ENCODE results near the gene ZNF763.
A peak's percentile ranks its signal among the peaks of the same experiment; 100 is the strongest.

The ZNF763 gene

DNA sequence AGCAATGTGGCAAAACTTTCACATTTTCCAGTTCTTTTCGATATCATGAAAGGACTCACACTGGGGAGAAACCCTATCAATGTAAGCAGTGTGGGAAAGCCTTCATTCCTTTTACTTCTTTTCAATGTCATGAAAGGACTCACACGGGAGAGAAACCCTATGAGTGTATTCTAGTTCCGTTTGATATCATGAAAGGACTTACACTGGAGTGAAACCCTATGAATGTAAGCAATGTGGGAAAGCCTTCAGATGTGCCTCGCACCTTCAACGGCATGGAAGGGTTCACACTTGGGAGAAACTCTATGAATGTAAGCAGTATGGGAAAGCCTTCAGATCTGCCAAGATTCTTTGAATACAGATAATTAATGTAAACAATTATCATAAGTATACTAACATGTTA is 14.5 kb upstream of the ZNF763 start:
- TF ChIP-seq BHLHE40 (IDR thresholded peaks at IDR 0.05; ENCODE audit: borderline replicate concordance), result no peak
- no peak for TF ChIP-seq HDGF (IDR thresholded peaks at IDR 0.05; ENCODE audit: borderline replicate concordance)
- TF ChIP-seq SUZ12 (IDR thresholded peaks at IDR 0.05), result no peak
- no peak for TF ChIP-seq NFRKB (IDR thresholded peaks at IDR 0.05)
- no peak for TF ChIP-seq CTBP1 (IDR thresholded peaks at IDR 0.05; ENCODE audit: borderline replicate concordance)
- no peak for TF ChIP-seq ELF4 (IDR thresholded peaks at IDR 0.05)
- no peak for TF ChIP-seq SP1 (IDR thresholded peaks at IDR 0.05)
- TF ChIP-seq, protein P1, sequence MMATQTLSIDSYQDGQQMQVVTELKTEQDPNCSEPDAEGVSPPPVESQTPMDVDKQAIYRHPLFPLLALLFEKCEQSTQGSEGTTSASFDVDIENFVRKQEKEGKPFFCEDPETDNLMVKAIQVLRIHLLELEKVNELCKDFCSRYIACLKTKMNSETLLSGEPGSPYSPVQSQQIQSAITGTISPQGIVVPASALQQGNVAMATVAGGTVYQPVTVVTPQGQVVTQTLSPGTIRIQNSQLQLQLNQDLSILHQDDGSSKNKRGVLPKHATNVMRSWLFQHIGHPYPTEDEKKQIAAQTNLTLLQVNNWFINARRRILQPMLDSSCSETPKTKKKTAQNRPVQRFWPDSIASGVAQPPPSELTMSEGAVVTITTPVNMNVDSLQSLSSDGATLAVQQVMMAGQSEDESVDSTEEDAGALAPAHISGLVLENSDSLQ (IDR thresholded peaks at IDR 0.05), result no peak
- ChIA-PET CTCF (no interaction called here), POLR2A (no interaction called here)
- no peak for DNase-seq (ENCODE audit: extremely low spot score)

DNA sequence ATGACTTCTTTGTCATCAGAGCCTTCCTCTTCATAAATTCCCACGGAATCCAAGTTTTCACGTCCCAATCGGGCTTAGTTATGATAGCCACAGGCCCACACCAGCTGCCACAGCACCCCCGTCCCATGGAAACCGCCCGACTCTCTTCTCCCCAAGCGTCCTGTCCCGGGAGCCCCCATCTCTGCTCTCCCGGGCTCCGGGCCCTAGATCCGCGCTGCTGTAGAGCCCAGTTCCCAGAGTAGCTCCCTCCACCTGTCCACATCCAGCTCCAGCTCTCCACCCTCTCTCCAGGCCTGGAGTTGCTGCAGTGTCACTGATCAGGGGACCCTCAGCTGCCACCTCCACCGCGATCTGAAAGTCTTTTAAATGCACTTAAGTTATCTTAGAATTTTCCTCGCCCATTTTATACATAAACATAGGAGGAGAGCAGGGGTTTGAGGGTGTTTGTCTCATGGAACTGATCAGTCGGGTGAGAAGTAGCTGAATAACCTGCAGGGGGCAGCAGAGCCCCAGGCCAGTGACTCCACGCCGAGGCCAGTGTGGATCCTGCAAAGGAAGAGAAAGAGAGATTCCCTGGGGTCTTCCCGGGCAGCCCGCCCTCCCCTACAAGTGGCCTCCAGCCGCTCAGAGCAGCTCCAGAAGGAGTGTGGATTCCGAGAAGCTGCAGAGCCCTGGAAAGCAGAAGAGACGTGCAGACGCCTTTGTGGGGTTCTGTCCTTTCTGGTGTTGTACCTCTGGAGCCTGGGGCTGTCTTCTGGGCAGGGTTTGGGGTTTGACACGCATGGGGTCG is 1.1 kb upstream of the ZNF763 start:
- POLR2A ChIA-PET, result no interaction called here

DNA sequence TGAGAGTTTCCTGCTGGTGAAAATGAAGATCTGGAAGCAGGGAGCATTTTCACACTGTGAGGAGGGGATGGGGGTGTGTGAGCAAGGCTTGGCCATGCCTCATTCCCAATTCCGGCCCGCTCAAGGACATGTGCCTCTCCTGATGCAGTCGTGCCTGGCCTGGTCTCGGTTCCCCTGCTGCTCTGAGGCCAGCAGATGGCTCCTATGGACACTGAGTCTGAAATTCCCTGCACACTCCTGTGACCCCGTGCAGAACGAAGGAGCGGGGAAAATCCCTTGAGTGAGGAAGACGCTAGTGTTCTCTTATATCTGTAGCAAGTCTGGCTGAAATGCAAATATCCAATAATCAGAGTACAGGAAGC is 363 bp upstream of the ZNF763 start:
- ChIA-PET POLR2A (no interaction called here), CTCF (no interaction called here)
- TF ChIP-seq ELF4 (IDR thresholded peaks at IDR 0.05) (no peak), TARDBP (IDR thresholded peaks at IDR 0.05) (no peak), SUZ12 (IDR thresholded peaks at IDR 0.05) (no peak), FOXA1 (IDR thresholded peaks at IDR 0.05) (no peak), FOXK2 (IDR thresholded peaks at IDR 0.05) (no peak), FOXM1 (IDR thresholded peaks at IDR 0.05; ENCODE audit: borderline replicate concordance) (no peak), L3MBTL2 (conservative IDR thresholded peaks at IDR 0.05) (no peak), NFRKB (IDR thresholded peaks at IDR 0.05) (no peak), BHLHE40 (IDR thresholded peaks at IDR 0.05; ENCODE audit: borderline replicate concordance) (no peak), SP1 (IDR thresholded peaks at IDR 0.05) (no peak), LEF1 (IDR thresholded peaks at IDR 0.05; ENCODE audit: borderline replicate concordance) (no peak), ARNT (IDR thresholded peaks at IDR 0.05) (no peak), HDGF (IDR thresholded peaks at IDR 0.05; ENCODE audit: borderline replicate concordance) (no peak), CTBP1 (IDR thresholded peaks at IDR 0.05; ENCODE audit: borderline replicate concordance) (no peak), ZNF384 (IDR thresholded peaks at IDR 0.05) (no peak)
- TF ChIP-seq, protein P1 (IDR thresholded peaks at IDR 0.05), result no peak
- DNase-seq (ENCODE audit: extremely low spot score), result no peak

More for the DNA sequence above, 1.1 kb upstream of the ZNF763 start:
- DNase-seq (ENCODE audit: extremely low spot score), result peak; percentile 15
- no peak for TF ChIP-seq L3MBTL2 (conservative IDR thresholded peaks at IDR 0.05)
- TF ChIP-seq HDGF (IDR thresholded peaks at IDR 0.05; ENCODE audit: borderline replicate concordance), result no peak
- no peak for TF ChIP-seq ZNF384 (IDR thresholded peaks at IDR 0.05)
- TF ChIP-seq FOXA1 (IDR thresholded peaks at IDR 0.05), result no peak
- TF ChIP-seq LEF1 (IDR thresholded peaks at IDR 0.05; ENCODE audit: borderline replicate concordance), result no peak
- no peak for TF ChIP-seq NFRKB (IDR thresholded peaks at IDR 0.05)
- TF ChIP-seq SP1 (IDR thresholded peaks at IDR 0.05), result no peak
- no peak for TF ChIP-seq SUZ12 (IDR thresholded peaks at IDR 0.05)
- no peak for TF ChIP-seq ARNT (IDR thresholded peaks at IDR 0.05)
- no peak for TF ChIP-seq FOXK2 (IDR thresholded peaks at IDR 0.05)
- TF ChIP-seq, protein P1 (IDR thresholded peaks at IDR 0.05), result no peak
- no peak for TF ChIP-seq FOXM1 (IDR thresholded peaks at IDR 0.05; ENCODE audit: borderline replicate concordance)
- no peak for TF ChIP-seq BHLHE40 (IDR thresholded peaks at IDR 0.05; ENCODE audit: borderline replicate concordance)
- TF ChIP-seq ELF4 (IDR thresholded peaks at IDR 0.05), result no peak
- CTCF ChIA-PET, result no interaction called here

DNA sequence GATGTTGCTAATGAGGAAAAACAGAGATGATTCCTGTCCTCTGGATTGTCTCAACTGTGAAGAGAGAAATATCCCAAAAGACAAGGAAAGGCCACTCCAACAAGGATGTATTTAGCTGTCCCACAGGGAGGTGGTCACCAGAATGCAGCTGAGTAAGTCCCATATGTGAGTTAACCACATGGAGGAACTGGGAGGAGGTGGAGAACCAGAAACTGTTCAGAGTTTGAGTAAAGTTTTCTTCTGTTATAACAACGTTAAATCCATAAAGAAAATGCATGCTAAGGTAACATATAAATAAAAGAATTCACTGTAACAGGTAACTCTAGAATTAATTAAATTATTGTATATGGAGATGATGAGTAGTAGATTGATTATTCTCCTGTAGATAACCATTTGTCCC is 5.3 kb downstream of the ZNF763 start:
- POLR2A ChIA-PET, result no interaction called here
- DNase-seq (ENCODE audit: extremely low spot score), result no peak
- no peak for TF ChIP-seq TARDBP (IDR thresholded peaks at IDR 0.05)
- TF ChIP-seq CTBP1 (IDR thresholded peaks at IDR 0.05; ENCODE audit: borderline replicate concordance), result no peak
- no peak for TF ChIP-seq FOXK2 (IDR thresholded peaks at IDR 0.05)
- TF ChIP-seq FOXA1 (IDR thresholded peaks at IDR 0.05), result no peak
- no peak for TF ChIP-seq BHLHE40 (IDR thresholded peaks at IDR 0.05; ENCODE audit: borderline replicate concordance)
- TF ChIP-seq FOXM1 (IDR thresholded peaks at IDR 0.05; ENCODE audit: borderline replicate concordance), result no peak
- TF ChIP-seq SUZ12 (IDR thresholded peaks at IDR 0.05), result no peak
- no peak for TF ChIP-seq ARNT (IDR thresholded peaks at IDR 0.05)
- TF ChIP-seq HDGF (IDR thresholded peaks at IDR 0.05; ENCODE audit: borderline replicate concordance), result no peak
- no peak for TF ChIP-seq LEF1 (IDR thresholded peaks at IDR 0.05; ENCODE audit: borderline replicate concordance)
- TF ChIP-seq L3MBTL2 (conservative IDR thresholded peaks at IDR 0.05), result no peak
- no peak for TF ChIP-seq SP1 (IDR thresholded peaks at IDR 0.05)
- TF ChIP-seq ELF4 (IDR thresholded peaks at IDR 0.05), result no peak
- no peak for TF ChIP-seq NFRKB (IDR thresholded peaks at IDR 0.05)
- TF ChIP-seq ZNF384 (IDR thresholded peaks at IDR 0.05), result no peak
- CTCF ChIA-PET, result no interaction called here

DNA sequence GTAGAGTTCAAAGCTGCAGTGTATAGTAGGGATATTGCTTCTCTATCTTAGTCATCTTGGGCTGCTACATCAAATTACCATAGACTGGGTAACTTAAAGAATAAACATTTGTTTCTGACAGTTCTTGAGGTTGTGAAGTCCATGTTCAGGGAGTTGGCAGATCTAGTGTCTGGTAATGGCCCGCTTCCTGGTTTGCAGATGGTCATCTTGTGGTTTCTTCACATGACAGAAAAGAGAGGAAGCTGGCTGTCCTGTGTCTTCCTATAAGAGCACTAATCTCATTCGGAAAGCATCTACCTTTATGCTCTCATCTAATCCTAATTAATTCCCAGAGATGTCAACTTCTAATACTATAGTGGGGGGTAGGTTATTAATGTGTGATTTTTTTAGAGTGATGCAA is 6.2 kb downstream of the ZNF763 start:
- POLR2A ChIA-PET, result no interaction called here
- CTCF ChIA-PET, result no interaction called here

More for the DNA sequence above, 6.2 kb downstream of the ZNF763 start:
- no peak for DNase-seq (ENCODE audit: extremely low spot score)
- TF ChIP-seq BHLHE40 (IDR thresholded peaks at IDR 0.05; ENCODE audit: borderline replicate concordance) (no peak), ELF4 (IDR thresholded peaks at IDR 0.05) (no peak), HDGF (IDR thresholded peaks at IDR 0.05; ENCODE audit: borderline replicate concordance) (no peak), FOXM1 (IDR thresholded peaks at IDR 0.05; ENCODE audit: borderline replicate concordance) (no peak), NFRKB (IDR thresholded peaks at IDR 0.05) (no peak), SUZ12 (IDR thresholded peaks at IDR 0.05) (no peak), ZNF384 (IDR thresholded peaks at IDR 0.05) (no peak), L3MBTL2 (conservative IDR thresholded peaks at IDR 0.05) (no peak), CTBP1 (IDR thresholded peaks at IDR 0.05; ENCODE audit: borderline replicate concordance) (no peak), LEF1 (IDR thresholded peaks at IDR 0.05; ENCODE audit: borderline replicate concordance) (no peak), TARDBP (IDR thresholded peaks at IDR 0.05) (no peak), ARNT (IDR thresholded peaks at IDR 0.05) (no peak), FOXK2 (IDR thresholded peaks at IDR 0.05) (no peak), FOXA1 (IDR thresholded peaks at IDR 0.05) (no peak), SP1 (IDR thresholded peaks at IDR 0.05) (no peak)
- TF ChIP-seq, protein P1 (IDR thresholded peaks at IDR 0.05), result no peak

All from HEK293T (cell line).